ENCODE measurements around the gene FDX2.
A peak's percentile ranks its signal among the peaks of the same experiment; 100 is the strongest.

FDX2 gene

DNA sequence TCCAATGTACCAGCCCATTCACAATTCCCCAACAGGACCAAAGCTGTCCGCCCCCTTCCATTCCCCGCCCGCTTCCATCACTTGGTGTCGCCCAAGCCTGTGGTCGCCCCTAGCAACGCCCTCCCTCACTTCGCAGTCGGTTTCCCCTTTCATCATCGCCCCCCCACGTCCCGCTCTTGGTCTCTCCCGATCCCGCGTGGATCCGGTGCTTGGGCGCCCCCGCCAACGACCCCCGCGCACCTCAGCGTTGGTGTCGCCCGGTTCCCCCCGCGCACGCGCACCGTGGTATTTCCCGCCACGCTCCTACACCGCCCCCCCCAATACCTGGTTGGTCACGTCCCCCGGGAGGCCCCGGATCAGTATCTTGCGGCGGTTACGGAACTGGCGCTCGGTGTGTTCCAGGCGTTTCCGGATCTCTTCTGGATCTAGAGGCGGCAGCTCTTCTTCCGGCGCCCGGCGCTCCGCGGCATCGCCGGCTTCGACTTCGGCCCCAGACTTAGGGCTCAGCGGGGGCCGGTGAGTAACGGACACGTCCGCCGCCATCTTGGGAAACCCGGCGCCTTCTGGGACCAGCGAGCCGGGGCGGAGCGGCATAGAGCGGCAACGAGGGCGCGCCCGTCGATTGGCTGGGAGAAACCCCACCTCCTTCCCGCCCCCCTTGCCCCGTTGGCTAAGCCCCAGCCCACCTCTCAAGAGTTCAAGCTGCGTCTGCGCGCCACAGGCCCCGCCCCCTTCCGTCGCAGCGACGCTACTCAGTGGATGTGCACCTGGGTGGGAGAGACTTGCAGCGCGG is 17.3 kb upstream of the FDX2 start, which contains the start of gene RAVER1:
RAVER1 (minus strand) TSS at position 565 of the 793 bp plus-strand sequence; CDS start at position 543, 22 bp downstream.
- peak; percentile 97 for DNase-seq

- DNase-seq = no peak
Measured at GRCh38 chr19:10332158-10332964, 16.5 kb upstream of the FDX2 start.

GRCh38 chr19:10329555-10329954 is 13.7 kb upstream of the FDX2 start:
- DNase-seq = no peak

DNA sequence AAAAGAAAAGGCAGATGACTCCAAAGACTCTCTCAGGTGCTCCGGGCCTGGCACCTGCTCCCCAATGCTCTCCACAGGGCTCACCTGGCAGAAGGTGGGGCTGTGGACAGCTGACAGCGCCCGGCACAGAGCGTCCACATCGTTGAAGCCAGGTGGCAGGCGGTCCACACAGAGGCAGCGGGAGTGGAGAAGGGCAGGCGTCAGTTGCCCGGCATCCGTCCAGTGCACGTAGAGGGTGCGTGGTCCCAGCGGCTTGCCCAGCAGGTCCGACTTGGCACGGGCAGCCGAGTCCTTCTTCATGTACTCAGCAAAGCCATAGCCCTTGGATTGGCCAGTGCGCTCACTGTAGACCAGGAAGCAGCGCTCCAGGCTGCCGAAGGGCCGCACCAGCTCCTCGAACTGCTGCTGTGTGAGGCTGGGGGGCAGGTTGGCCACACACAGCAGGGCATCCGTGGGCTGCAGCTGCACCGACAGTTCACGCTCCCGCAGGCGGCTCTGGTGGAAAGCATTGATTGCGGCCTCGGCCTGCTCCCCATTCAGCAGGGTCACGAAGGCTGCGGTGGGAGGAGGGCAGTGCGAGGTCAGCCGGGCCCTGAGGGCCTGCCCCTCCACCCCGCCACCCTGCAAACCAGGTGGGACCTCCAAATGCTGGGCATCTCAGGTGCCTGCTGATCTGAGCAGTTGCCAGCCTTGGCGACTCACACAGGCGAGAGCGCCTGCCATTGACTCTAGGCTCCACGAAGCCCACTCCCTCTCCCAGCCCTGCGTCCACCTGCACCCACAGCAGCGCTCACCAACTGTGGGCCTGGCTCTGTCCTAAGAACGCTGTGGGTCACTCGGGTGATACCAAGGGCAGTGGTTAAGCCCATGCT is 13.0 kb upstream of the FDX2 start:
- DNase-seq = no peak

GRCh38 chr19:10327793-10328192 is 12.0 kb upstream of the FDX2 start:
- DNase-seq = no peak

GRCh38 chr19:10325732-10326131 is 9.9 kb upstream of the FDX2 start:
- DNase-seq = no peak

DNA sequence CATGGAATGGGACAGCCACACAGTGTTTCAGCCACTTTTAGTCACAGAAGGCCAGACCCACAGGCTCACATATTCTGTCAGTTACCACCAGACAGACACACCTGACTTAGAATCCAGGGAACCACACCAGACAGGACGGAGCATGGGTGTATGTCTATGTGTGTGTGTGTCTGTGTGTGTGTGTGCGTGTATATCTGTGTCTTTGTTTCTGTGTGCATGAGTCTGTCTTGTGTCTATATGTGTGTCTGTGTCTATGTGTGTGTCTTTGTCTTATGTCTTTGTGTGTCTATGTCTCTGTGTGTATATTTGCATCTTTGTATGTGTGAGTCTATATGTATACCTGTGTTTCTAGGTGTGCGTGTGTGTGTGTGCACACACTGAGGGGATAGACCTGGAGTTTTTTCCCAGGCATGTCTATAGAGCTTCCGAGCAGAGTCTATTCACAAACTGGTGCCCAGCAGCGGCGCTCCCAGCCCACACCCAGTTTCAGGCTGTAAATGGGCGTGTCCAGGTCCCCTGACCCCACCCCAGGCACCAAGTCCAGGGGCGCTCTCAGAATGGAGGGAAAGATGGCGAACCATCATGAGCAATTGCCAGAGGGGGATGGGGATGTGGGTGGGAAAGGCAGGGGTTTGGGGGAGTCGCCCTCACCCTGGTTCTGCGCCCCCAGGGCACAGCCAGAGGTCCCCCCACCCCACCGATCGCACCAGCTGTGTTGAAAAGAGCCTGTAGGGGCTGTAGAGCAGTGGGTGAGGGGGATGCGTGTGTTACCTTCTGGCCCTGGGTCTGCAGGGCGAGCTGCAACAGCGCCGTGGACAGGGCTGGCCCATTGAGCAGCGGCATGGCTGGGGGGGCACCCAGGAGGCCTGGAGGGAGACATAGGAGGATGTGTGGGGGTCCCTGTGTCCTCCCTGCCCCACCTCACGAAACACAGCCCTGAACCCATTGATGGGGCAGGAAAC is 6.3 kb upstream of the FDX2 start:
- DNase-seq = no peak

DNA sequence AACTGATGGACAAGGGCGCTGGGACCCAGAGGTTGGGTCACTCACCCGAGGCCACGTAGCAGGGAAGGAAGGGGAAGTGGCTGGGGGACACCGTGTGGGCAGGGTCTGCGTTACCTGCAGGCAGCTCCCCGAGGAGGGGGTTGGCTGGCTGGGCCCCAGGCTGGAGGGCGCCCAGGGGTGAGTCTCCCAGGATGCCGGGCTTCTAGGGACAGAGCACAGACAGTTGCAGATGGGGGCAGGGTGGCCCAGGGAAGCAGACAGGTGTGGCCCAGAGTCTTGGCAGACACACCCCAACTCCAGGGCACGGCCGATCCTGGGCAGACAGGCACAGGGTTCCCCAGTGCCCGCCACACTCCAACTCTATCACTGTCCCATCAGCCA is 5.6 kb upstream of the FDX2 start:
- DNase-seq = no peak

GRCh38 chr19:10320602-10321416 is 5.0 kb upstream of the FDX2 start:
- no peak for DNase-seq

DNA sequence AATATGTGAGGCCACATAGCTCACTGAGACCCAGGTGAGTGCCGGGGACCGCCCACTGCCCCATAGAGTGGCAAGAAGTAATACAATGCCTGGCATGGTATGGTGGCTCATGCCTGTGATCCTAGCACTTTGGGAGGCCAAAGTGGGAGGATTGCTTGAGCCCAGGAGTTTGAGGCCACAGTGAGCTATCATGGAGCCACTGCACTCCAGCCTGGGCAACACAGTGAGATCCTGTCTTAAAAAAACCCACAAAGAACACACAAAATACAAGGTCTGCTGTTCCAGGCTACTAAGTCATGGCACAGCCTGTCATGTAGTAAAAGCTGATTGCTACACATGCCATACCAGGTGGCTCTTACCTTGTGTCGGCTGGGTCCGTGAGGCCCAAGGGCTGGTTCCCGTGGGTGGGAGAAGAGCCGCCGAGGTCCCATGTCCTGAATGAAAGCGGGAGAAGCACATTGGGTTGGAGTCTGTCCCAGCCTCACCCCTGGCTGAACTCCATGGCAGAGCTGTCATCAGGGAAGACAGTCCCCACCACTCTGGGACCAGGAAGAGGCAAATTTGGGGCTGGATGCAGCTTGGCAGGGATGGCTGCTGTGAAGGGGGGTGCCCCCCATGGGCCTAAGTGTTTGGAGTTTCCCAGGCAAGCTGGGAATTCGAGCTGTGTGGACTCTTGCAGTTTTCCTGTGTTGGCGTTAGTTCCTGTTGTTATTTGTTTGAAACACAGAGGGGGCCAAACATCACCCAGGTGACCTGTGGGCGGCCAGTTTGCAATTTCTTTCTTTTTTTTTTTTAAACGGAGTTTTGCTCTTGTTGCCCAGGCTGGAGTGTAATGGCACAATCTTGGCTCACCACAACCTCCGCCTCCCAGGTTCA is 3.2 kb upstream of the FDX2 start:
- no peak for DNase-seq

- no peak for DNase-seq
Measured at GRCh38 chr19:10317857-10318462, 2.1 kb upstream of the FDX2 start.

DNA sequence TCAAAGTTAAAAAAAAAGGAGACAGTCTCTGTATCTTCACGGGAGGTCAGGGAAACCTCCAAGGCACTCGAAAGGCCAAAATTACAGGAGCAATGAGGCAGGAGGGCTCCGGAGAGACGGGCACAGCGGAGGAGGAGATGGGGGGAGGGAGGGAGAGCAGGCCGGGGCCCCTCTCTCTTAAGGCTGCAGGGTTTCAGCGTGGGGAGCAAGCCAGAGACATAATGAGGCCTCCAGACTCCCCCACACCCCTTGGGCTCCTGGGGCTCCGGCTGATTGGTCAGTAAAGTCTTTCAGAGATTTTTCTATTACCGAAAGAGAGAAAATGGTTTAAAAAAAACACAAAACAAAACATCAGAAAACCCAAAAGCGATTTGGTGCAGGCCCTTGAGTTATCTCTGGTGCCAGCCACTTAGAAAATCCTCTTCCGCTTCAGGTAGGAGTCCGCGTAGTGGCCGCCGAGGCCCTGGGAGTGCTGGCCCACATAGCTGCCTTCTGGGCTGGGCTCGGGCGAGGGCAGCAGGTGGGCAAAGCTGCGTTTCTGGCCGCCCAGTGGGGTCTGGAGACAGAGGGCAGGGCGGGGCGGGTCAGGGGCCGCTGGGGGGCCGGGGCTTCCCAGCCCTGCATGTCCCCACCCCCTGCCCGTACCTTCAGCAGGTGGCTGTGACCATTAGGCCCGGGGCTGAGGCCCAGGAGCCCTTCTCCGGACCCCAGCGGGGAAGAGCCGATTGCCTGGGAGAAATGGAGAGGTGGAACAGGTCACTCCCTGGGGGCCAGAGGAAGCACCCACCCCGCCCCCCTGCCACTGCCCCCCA is 1.4 kb upstream of the FDX2 start:
- no peak for DNase-seq

GRCh38 chr19:10316229-10317044 is 622 bp upstream of the FDX2 start:
- no peak for DNase-seq

GRCh38 chr19:10309423-10309822 is 6.4 kb downstream of the FDX2 start, which contains the start of gene ZGLP1:
TSS of gene ZGLP1 (minus strand) at chr19:10309815.
- no peak for DNase-seq

DNA sequence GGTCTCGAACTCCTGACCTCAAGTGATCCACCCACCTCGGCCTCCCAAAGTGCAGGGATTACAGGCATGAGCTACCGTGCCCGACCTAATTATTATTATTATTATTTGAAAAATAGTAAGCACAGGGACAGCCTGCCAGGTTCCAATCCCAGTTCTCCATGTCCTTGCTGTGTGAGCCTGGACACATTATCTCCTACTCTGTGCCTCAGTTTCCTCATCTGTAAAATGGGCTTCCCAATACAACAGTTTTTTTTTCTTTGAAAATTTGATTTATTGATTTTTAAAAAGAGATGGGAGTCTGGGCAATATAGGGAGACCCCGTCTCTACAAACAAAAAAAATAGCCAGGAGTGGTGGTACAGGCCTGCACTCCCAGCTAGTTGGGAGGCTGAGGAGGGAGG is 9.5 kb downstream of the FDX2 start:
- DNase-seq = no peak

DNA sequence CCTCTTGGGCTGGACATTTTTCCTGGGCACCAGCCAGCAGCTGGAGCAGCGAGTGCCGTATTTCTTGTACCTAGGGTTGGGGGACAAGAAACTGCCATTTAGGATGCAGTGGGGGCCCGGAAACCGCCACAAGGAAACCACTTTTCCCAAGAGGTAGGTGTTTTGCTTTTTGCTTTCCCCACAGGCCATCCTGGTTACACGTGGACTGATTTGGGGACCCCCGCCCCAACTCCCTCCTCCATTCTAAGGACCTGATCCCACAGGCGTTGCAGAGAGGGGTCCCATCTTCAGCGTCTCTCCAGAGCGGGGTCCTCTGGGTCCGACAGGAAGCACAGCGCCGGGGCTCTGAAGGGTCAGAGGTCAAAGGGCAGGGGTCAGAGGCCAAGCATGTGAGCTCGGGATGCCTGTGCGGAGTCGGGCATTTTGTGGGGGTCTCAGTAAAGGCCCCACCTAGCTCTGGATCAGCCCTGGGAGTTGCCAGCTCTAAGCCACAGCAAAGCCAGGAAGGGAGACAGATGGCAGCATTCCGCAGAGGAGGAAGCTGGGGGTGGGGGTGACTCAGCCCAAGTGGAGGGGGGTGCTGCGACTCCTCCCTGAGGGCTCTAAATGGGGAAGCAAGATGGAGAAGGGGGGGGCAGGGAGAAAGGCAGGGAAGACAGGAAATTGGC is 10.5 kb downstream of the FDX2 start:
- DNase-seq = peak; percentile 78
